NCI-H524 (cell line): Measurements from ENCODE around the gene DCBLD1.

Experiments used
- DNase-seq, 2 experiments: peaks; one replicate each; lab custom pipeline; 2025; lab: John Stamatoyannopoulos, UW

The DCBLD1 gene

DNA sequence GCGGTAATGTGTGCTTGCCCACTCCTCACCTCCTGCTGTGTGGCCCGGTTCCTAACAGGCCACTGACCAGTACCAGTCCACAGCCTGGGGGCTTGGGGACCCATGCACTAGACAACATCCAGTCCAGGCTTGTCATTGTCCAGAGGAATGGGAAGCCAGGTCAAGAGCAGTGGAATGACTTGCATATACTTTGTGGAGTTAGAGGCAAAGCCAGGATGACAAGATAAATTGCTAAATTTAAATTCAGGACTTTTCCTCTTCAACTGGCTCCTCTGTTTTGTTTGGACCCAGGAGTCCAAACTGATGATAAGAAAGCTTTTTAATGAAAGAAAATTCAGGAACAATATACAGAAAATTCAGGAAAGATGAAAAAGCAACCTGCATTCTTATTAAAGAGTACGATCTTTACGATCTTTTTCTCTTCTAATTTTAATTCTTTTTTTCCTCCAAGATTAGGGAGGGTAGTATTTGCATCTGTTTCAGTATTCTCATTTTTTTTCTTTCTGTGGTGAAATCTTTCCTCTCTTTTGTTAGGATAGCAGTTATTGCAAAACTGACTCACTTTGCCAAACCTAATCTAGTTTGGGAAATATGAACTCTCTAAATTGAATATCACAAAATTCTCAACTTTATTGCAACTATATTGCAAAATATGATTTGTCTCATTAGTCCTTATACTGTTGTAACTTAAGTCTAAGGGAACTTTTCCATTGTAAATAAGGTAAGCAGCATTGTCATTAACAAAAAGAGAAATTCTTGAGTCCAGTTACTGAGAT lies 48.2 kb downstream of the DCBLD1 start:
- no peak for DNase-seq

- peak in 1 of 2 experiments; percentile 33 for DNase-seq
These were observed 48.9 kb downstream of the DCBLD1 start for GRCh38 chr6:117531346-117531745.

DNA sequence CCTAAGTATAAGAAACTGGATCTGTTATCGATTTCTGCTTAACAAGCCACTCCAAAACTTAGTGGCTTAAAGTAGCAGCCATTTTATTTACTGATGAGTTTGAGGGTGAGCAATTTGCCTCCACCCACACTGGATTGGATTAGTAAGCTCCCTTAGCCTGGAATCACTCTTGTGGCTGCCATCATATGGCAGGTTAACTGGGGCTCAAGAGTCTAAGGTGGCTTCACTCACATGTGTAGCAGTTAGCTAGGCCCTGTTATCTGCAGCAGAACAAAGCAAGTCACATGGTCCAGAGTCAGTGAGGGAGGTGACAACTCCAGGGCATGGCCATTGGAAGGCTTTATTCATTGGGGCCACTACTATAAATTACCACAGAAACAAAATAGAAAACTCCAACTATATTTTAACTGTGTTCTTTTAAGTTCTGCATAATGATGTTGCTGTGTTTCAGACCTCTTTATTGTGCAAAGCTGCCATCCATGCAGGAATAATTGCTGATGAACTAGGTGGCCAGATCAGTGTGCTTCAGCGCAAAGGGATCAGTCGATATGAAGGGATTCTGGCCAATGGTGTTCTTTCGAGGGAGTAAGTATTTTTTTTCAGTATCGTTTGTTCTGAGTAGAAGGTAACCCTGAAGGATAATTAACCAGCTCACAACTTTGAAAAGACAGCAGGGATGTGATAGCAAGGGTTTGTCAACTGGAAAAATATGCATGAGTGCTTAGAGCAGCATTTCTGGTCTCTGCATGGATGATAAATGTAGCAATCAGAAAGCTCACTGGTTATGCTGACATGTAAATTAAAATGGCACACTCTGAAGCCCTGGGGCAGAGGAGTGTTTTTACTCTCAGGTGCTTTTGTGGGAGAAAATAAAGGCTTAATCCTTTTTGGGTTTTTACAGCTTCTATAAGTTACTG lies 49.6 kb downstream of the DCBLD1 start:
- peak in 1 of 2 experiments; percentile 44 for DNase-seq

GRCh38 chr6:117533775-117534174 lies 51.3 kb downstream of the DCBLD1 start:
- DNase-seq, result no peak

DNA sequence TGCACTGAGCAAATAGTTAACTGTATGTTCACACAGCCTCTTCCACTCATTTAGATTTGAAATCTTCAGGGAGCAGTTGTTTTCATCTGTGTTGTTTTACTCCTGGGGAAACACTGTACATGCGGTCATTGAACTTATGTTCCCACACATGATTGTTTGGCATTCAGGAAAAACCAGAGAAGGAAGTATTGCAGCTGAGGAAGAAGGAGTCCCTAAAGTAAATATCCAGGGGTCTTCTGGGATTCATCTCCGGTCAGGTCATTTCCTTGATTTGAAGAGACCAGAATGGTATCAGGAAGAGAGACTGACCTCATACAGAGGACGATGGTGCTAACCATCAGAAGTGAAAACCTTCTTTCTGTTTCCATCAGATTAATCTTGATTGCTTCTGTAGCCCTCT lies 52.5 kb downstream of the DCBLD1 start:
- no peak for DNase-seq

DNA sequence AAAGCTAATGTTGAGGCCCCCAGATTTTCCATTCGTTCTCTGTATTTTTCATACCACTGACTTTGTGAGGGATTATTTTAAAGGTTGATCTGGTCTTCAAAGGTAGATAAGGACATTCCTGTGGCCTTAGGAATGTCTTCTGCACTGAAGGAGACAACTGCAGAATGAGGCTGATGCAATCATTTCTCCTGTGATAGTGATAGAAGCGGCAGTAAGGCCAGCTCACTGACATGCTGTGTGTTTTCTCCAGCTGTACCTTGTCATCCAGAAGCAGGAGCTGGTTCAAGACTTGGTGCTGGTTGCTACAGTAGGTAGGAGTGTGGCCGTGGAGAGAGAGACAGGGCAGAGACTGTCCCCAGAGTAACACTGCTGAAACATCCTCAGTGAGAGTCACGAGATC lies 53.8 kb downstream of the DCBLD1 start:
- DNase-seq, result no peak

GRCh38 chr6:117538615-117539014 lies 56.1 kb downstream of the DCBLD1 start:
- no peak for DNase-seq

DNA sequence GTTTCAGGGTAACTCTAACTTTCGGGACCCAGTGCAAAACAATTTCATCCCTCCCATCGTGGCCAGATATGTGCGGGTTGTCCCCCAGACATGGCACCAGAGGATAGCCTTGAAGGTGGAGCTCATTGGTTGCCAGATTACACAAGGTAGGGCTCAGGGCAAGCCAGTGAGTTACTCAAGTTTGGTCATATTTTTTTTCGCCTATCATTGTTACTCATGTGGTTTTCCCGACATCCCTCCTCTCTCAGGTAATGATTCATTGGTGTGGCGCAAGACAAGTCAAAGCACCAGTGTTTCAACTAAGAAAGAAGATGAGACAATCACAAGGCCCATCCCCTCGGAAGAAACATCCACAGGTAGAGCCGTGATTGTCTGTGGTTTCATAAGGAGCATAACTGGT lies 58.2 kb downstream of the DCBLD1 start:
- DNase-seq, result no peak

DNA sequence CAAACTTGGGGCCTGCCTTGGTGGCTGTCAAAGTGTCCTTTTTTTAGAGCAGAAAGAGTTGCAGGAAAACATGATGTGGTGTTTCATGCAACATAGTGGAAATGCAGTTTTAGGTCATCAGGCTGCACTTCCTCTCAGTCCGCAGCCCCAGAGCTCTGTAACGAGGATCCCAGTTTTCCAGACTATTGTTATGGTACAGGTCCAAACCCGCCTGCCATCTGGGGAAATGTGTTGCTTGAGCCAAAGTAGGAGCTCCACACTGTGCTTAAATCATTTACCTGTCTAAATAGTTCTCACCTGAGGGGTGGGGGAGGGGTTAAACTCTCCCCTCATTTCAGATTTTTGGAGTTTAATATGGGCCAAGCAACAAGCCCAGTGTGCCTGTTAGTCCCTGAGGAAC lies 60.0 kb downstream of the DCBLD1 start:
- no peak for DNase-seq

GRCh38 chr6:117544716-117545115 lies 62.2 kb downstream of the DCBLD1 start:
- no peak for DNase-seq

DNA sequence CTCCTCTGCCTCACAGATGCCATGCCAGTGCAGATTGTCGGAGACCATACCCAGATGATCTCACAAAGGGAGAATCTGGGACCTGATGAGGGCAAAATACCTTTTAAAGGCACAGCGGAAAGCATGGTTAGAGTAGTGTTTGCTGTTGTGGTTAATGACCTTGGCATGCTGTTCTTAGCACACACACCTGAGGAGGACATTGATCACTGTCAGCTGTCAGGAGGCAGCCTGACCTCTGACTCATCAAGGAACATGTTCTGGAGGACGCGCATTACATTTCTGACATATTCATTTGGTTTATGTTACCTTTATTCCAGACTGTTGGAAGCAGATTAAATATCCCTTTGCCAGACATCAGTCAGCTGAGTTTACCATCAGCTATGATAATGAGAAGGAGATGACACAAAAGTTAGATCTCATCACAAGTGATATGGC lies 62.7 kb downstream of the DCBLD1 start:
- DNase-seq, result no peak

- peak in 1 of 2 experiments; percentile 62 for DNase-seq
These were observed 64.2 kb downstream of the DCBLD1 start for GRCh38 chr6:117546674-117547073.

- DNase-seq, result peak; percentile 84 to 96
These were observed 65.5 kb downstream of the DCBLD1 start for GRCh38 chr6:117547688-117548621.

GRCh38 chr6:117548797-117549301 lies 66.4 kb downstream of the DCBLD1 start:
- DNase-seq, result no peak

GRCh38 chr6:117549611-117550010 lies 67.1 kb downstream of the DCBLD1 start:
- no peak for DNase-seq

DNA sequence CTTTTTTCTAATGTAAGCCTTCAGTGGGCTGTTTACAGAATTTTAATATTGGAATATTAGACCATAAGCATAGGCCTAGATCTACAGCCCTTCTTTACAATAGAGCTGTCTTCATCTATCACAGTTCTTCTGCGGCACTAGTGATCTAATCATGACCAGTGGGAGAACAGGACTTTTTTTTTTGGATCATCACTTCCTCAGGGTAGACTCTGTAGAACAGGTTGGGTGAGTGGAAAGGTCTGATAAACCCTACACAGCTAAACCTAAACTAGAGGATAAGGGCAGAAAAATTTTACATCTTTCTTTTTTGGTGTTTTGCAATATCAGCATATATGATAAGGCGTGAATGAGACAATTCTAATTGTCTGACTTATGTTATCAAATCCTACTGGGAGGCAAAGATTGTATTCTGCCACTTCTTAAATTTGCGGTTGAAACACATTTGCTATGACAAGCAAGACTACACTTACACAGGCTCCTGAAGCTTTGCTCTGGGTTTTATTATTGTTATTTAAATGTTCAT lies 67.7 kb downstream of the DCBLD1 start:
- DNase-seq, result no peak

DNA sequence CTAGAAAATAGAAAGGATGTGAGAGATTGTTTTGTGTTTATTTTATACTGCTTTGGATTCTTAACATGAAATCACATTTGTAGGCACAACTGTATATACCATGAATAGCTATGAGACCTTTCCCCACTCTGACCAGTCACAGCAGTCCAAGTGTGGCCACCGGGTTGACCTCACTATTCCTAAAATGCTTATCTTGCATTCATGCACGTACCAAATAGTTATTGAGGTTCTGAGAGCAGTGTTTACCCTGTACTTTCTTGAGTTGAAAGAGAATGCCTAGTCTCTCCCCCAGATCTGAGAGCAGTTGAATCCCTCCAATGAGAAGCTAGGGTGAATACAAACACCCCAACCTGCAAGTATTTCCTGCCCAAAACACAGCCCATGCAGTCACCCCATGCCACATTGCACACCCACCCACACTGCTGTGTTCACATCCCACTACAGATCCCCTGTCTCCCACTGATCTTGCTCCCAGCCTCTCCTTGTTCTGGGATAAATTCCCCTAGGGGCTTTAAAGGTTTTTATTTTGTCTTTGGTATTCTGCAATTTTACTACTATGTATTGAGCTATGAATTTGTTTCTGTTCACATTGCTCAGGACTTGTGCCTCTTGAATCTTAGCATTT lies 68.3 kb downstream of the DCBLD1 start:
- DNase-seq, result no peak

DNA sequence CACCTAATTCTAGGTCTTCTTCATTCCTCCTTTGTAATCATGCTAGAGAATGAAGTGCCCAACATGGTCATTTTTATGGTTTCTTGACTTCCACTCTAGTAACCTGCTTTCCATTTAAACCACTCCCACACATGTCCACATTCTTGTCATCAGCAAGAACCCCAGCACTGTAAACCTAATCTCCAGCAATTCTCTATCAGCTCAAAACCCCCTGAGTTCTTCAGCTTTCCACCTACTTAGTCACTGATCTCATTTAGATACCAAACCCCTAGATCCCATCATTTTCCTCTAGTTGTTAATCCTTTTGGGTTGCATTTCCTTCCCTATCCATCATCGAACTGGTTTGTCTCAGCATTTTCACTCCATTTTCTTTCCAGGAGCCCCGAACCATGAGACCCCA lies 70.1 kb downstream of the DCBLD1 start:
- no peak for DNase-seq

DNA sequence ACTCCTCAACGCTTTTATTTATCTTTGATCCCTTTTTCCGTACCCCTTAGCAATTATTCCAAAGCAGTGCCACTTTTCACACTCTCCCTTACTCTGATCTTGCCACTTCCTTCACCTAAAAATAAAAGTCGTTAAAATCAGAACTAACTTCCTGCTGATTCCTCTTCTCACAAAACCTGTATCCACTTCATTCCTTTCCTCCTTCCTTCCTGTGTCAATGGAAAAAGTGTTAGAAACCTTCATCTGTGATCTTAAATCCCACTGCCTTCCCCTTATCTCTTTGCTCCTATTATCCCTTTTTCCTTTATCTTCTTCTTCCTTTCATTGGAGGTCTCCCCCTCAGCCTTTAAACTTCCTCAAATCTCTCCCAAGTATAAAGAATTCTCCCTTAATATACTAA lies 70.7 kb downstream of the DCBLD1 start:
- no peak for DNase-seq

DNA sequence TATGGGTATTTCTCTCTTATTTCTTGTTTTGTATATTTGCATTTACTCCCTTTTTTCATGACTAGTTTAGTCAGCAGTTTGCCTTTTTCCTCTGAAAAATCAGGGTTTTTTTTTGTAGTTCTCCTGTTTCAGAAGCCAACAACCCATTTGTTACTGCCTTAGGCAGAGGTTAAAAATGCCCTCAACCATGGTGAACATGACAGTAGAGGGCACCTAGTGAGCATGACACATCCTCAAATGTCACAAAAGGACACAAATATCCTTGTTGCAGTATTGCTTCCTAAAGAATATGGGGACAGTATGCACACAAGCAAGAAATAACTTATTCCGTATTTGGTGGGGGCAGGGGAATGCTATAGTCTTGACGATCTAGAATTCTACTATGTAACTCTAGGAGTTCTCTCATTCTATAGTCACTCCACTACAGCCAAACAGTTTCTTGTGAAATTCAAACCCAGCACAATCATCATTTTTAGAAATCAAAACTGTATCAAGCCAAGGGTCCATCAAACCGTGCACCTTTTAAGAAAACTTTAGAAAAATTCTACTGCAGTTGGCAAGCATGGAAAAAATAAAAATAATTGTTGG lies 72.9 kb downstream of the DCBLD1 start:
- DNase-seq, result no peak
